ENCODE measurements around the gene UST.
A peak's percentile ranks its signal among the peaks of the same experiment; 100 is the strongest.
"Not testable (repeated sequence)": the region's sequence is repeated elsewhere in the genome, so short reads cannot be mapped to it uniquely, and the experiment has no call there.

The UST gene

GRCh38 chr6:148947621-148948444, 201.0 kb downstream of the UST start:
- peak; percentile 60 for DNase-seq (ENCODE audit: low read depth)

- DNase-seq (ENCODE audit: low read depth): no peak
Measured at GRCh38 chr6:148951662-148952061, 204.8 kb downstream of the UST start.

GRCh38 chr6:148952147-148953035, 205.6 kb downstream of the UST start:
- no peak for DNase-seq (ENCODE audit: low read depth)

- no peak for DNase-seq (ENCODE audit: low read depth)
Measured at GRCh38 chr6:148954461-148954860, 207.6 kb downstream of the UST start.

GRCh38 chr6:148954934-148955333, 208.1 kb downstream of the UST start:
- DNase-seq (ENCODE audit: low read depth): no peak

GRCh38 chr6:148955441-148955840, 208.6 kb downstream of the UST start:
- DNase-seq (ENCODE audit: low read depth): no peak

- not testable (repeated sequence) for DNase-seq (ENCODE audit: low read depth)
Measured at GRCh38 chr6:148956163-148956562, 209.3 kb downstream of the UST start.

GRCh38 chr6:148957752-148958151, 210.9 kb downstream of the UST start:
- DNase-seq (ENCODE audit: low read depth): no peak

GRCh38 chr6:148959008-148959407, 212.2 kb downstream of the UST start:
- DNase-seq (ENCODE audit: low read depth): no peak

GRCh38 chr6:148959501-148959900, 212.7 kb downstream of the UST start:
- DNase-seq (ENCODE audit: low read depth): no peak

GRCh38 chr6:148962854-148963515, 216.2 kb downstream of the UST start:
- DNase-seq (ENCODE audit: low read depth): no peak

- no peak for DNase-seq (ENCODE audit: low read depth)
Measured at GRCh38 chr6:148963738-148964137, 216.9 kb downstream of the UST start.

GRCh38 chr6:148964467-148964866, 217.6 kb downstream of the UST start:
- DNase-seq (ENCODE audit: low read depth): no peak

- DNase-seq (ENCODE audit: low read depth): no peak
Measured at GRCh38 chr6:148965287-148965686, 218.5 kb downstream of the UST start.

GRCh38 chr6:148967011-148967520, 220.2 kb downstream of the UST start:
- DNase-seq (ENCODE audit: low read depth): no peak

GRCh38 chr6:148967541-148967956, 220.7 kb downstream of the UST start:
- DNase-seq (ENCODE audit: low read depth): no peak

- DNase-seq (ENCODE audit: low read depth): no peak
Measured at GRCh38 chr6:148968771-148969602, 222.2 kb downstream of the UST start.

GRCh38 chr6:148969603-148970061, 222.8 kb downstream of the UST start:
- DNase-seq (ENCODE audit: low read depth): no peak

GRCh38 chr6:148971031-148971927, 224.4 kb downstream of the UST start:
- DNase-seq (ENCODE audit: low read depth): no peak

GRCh38 chr6:148972481-148972880, 225.7 kb downstream of the UST start:
- no peak for DNase-seq (ENCODE audit: low read depth)

Measured in stimulated activated CD8-positive, alpha-beta memory T cell treated with anti-CD3 and anti-CD28 coated beads, Interleukin-15, amount 100 ng/mL, for 24 hours (primary cell).